ENCODE data around the gene CFHR5. TPM values are rescaled to one million over a fixed set of nuclear protein-coding genes. Genes with fewer than 3 reads are reported as not detected.
A peak's percentile ranks its signal among the peaks of the same experiment; 100 is the strongest.

The CFHR5 gene
- total and polyA plus RNA-seq, 2 of the 4 experiments (the other 2 are of a cell fraction): not detected

DNA sequence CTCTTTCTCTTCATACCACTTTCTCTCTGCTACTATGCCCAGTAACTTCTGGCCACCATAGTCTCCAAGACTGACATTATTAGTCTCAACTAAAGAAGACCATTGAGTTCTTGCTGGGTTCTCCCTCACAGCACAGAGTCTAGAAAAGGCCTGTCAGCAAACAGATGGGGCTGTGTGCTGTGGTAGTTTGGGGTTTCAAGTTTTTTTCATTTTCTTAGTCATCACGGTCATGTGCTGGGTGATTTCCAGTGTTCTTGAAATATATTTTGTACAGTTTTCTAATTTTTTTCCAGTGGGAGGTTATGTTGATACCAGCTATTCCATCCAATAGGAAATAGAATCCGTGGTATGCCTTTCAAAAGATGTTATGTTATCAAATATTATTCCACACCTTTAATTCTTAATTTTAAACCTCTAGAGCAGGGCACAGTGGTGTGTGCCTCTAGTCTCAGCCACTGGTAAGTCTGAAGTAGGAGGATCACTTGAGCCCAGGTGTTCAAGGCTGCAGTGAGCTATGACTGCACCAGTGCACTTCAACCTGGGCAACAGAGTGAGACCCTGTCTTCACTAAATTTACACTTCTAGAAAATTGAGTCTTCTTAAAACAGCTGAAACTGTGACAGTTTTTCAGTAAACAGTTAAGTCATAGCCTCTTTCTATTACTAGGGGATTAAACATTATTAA is 25.5 kb upstream of the CFHR5 start:
- Histone ChIP-seq H3K79me1 (ENCODE audit: low read depth in 1 of 2, low read length in 2 of 2) (no peaks in the 10 kb centered on the region), H2AK5ac (ENCODE audit: low read depth, low read length) (no peak overlapping the region), H3K4me1 (ENCODE audit: control insufficient read depth, insufficient read depth, low read length) (no peaks in the 10 kb centered on the region), H3K56ac (ENCODE audit: extremely low read depth, insufficient read depth, low read length) (no peak overlapping the region), H2BK5ac (ENCODE audit: low read depth, low read length, poor library complexity, severe bottlenecking) (no peak overlapping the region), H4K5ac (ENCODE audit: low read depth, low read length) (no peak overlapping the region), H3K14ac (replicated peaks; ENCODE audit: low read depth, low read length) (no peak overlapping the region), H3K36me3 (ENCODE audit: control insufficient read depth, insufficient read depth, low read length) (no peaks in the 10 kb centered on the region), H2AFZ (replicated peaks; ENCODE audit: low read length, poor library complexity) (no peak overlapping the region), H4K20me1 (ENCODE audit: insufficient read depth, low read length) (no peaks in the 10 kb centered on the region), H2BK120ac (ENCODE audit: low read depth, low read length) (no peak overlapping the region), H3K23ac (ENCODE audit: low read depth, low read length) (no peak overlapping the region), H3K4me3 (ENCODE audit: insufficient read depth, low read depth, low read length) (no peak overlapping the region), H4K8ac (ENCODE audit: low read depth in 2 of 2, low read length in 2 of 2) (no peak overlapping the region), H2BK15ac (ENCODE audit: low read depth, low read length) (no peak overlapping the region), H2AK9ac (replicated peaks; ENCODE audit: low read depth, low read length, poor library complexity) (no peak overlapping the region), H3K4me2 (ENCODE audit: low read depth, low read length) (no peak overlapping the region), H3K18ac (ENCODE audit: low read depth, low read length) (no peak overlapping the region), H3K9me1 (ENCODE audit: insufficient read depth, low read length) (no peaks in the 10 kb centered on the region), H2BK20ac (ENCODE audit: low read depth, low read length) (no peak overlapping the region), H3K9me3 (ENCODE audit: control insufficient read depth, insufficient read depth, low read length) (no peaks in the 10 kb centered on the region), H3K9ac (ENCODE audit: low read depth, low read length) (no peak overlapping the region), H3K27ac (ENCODE audit: insufficient read depth, low read length) (no peak overlapping the region), H3K4ac (ENCODE audit: low read depth, low read length) (no peak overlapping the region), H4K91ac (ENCODE audit: insufficient read depth, low read depth, low read length) (no peak overlapping the region), H3K27me3 (ENCODE audit: control insufficient read depth, insufficient read depth, low read length) (no peaks in the 10 kb centered on the region)
- BruUV-seq (replicated peaks): no TSS peak
- intact Hi-C loops (cut with micrococcal nuclease) (no loop called here), in situ Hi-C loops (cut with MboI; ENCODE audit: low sequenced_read_pairs) (no loop called here), dilution Hi-C loops (cut with HindIII; ENCODE audit: low sequenced_read_pairs, unreplicated experiment) (no loop called here)
- no CpG with 5 or more reads among the region's 2 CpGs for WGBS, 2 experiments (ENCODE audit: extremely low coverage in 2 of 2, insufficient read length in 1 of 2)
- peak; percentile 13 for DNase-seq
- peak; percentile 59 for ATAC-seq (ENCODE audit: low read depth)
- ChIA-PET CTCF (no interaction called here), POLR2A (ENCODE audit: unreplicated experiment) (no interaction called here)
- TF ChIP-seq, protein P1, sequence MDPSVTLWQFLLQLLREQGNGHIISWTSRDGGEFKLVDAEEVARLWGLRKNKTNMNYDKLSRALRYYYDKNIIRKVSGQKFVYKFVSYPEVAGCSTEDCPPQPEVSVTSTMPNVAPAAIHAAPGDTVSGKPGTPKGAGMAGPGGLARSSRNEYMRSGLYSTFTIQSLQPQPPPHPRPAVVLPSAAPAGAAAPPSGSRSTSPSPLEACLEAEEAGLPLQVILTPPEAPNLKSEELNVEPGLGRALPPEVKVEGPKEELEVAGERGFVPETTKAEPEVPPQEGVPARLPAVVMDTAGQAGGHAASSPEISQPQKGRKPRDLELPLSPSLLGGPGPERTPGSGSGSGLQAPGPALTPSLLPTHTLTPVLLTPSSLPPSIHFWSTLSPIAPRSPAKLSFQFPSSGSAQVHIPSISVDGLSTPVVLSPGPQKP (IDR thresholded peaks at IDR 0.05; ENCODE audit: borderline replicate concordance, low read depth, low read length): no peak
- TF ChIP-seq RAD21 (IDR thresholded peaks at IDR 0.05; ENCODE audit: low read length) (no peak), CTCF (conservative IDR thresholded peaks at IDR 0.05; ENCODE audit: low read depth, low read length) (no peak), USF2 (IDR thresholded peaks at IDR 0.05; ENCODE audit: low read depth, low read length) (no peak), SMC3 (IDR thresholded peaks at IDR 0.05; ENCODE audit: low read depth, low read length) (no peak), BHLHE40 (IDR thresholded peaks at IDR 0.05; ENCODE audit: low read depth, low read length) (no peak), NFE2L2 (IDR thresholded peaks at IDR 0.05; ENCODE audit: low read depth, low read length) (no peak), MAFK (IDR thresholded peaks at IDR 0.05; ENCODE audit: low read depth, low read length) (no peak), MAZ (IDR thresholded peaks at IDR 0.05; ENCODE audit: borderline replicate concordance, low read depth, low read length) (no peak), POLR2A (IDR thresholded peaks at IDR 0.05; ENCODE audit: low read depth, low read length) (no peak), RCOR1 (IDR thresholded peaks at IDR 0.05; ENCODE audit: insufficient replicate concordance, low read length) (no peak)
